Forelimb muscle (tissue), 1 donor: Measurements from ENCODE around the gene MYH2. TPM values are rescaled to one million over a fixed set of nuclear protein-coding genes. Genes with fewer than 3 reads are reported as not detected.
"Not testable (repeated sequence)": the region's sequence is repeated elsewhere in the genome, so short reads cannot be mapped to it uniquely, and the experiment has no call there.

Experiments used
- DNase-seq: peaks from one replicate; pipeline ENCODE4 v3.0.0-alpha.2; 2013; ENCODE audit warnings: low read depth
- polyA plus RNA-seq: library from polyadenylated mRNA; unstranded; fragments of 120-200 nt; gene quantifications from one replicate; pipeline ENCODE4 v1.2.1, GENCODE V29; 2013; ENCODE audit not compliant: insufficient read length

MYH2 gene
- 74.3 TPM for polyA plus RNA-seq

DNA sequence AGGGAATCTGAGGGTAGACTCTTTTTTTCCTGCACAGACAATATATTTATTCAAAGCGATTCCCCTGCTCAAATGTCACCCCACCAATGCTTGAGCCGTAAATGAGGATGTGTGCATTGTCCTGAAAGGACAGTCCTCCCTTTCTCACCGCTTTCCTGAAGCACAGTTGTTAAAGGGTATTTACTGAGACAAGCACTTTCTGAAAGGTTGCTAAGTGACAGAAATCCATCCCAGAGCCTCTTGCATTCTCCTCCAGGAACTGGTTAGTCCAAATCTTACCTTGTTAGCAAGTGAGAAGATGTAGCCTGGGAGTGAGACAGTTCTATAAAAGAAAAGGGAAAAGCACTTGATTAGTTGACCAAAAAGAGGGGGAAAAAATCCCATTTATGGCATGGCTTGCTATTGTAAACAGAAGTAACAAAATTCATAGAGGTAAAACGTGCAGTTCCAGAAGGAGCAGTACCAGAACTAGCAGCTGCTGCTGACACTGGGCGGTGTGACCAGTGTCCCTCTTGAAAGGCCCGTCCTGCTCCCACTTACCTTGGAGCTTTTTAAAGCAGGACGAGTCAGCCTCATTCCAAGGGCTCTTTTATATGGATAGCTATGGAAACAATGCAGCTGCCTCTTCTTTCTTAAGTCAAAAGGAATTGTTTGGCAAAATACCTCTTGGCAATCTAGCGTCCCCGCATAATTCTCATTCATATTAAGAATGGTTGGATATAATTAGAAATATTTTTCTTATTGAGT lies at the start of gene MYH2:
MYH2 (minus strand) TSS at position 563 of the 747 bp plus-strand sequence. CDS start 1,738 bp downstream, outside the sequence.
- no peak for DNase-seq

DNA sequence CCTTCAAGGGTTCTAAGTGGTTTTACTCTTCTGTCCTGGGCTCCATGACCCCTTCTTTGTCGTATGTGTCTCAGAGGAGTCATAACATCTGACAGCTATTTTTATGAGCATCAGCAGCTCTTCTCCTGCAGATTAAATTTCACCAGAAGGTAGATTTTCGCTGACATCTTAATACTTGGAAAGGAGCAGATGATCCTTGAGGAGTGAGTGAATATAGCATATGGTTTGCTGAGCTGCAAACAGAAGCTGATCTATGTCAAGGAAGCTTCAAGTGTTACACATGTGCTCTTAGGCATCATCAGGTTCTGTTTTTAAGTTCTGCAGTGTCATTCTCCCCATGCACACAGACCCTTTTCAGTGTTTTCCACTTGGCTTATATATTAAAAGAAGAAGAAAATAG lies 49.2 kb upstream of the MYH2 start:
- no peak for DNase-seq

DNA sequence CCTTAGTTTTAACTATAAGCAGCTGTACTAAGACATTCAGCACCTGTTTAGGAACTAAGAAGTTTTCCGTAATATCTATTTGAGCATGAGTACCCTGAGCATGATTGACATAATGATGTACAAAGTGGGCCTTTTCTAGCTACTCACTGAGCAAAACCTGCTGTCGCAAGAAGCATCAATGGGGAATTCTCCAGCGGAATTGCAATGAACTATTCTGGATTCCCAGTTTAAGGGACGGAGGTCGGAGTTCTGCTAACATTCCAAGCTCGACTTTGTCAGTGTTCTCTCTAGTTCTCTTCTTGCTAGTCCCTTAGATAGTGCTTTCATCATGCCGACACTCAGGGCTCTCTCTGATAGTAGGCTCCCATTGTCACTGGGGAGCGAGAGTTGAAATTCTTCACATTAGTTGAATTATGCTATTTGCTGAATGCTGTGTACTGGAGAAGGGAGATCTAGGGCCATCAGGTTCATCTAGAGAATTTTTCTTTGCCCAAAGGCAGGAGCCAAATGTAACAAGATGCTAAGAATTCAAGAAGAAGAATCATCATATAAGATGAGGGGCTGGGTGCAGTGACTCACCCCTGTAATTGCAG lies 40.2 kb upstream of the MYH2 start:
- DNase-seq = no peak

DNA sequence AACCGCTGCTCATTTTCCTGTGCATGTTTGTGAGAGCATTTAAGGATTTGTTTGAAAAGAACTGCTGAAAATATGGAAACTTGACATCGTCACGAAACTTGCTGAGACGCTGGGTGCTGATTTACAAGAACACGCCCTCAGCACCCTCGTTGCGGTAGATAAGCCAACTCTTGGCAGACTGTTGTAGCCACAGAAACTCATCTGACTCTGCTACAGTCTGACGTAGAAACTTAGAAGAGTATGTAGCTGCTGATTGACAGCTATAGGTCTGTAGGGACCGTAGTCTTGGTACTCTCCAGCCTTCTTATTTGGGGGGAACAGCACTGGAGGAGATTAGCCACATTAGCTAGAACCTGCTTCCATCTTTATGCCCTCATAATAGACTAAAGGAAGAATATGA lies 36.1 kb upstream of the MYH2 start:
- no peak for DNase-seq

DNA sequence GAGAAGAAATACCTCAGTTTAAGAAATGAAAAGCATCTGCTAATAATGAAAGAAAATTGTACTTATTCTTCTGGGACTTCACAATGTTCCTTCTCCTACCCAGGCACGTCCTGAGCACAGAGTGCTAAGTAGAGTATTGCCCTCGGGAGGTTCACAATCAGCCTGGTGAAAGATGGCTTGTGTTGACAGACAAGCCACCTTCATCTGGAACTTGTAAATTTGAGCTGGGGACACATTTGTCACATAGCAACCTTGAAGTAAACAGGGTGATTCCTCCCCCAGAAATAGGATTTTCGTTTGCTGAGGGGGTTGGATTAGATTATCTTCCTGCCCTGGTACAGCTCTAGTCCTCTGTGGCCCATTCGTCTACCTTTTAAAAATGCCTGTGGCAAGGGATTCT lies 34.4 kb upstream of the MYH2 start:
- DNase-seq = no peak

DNA sequence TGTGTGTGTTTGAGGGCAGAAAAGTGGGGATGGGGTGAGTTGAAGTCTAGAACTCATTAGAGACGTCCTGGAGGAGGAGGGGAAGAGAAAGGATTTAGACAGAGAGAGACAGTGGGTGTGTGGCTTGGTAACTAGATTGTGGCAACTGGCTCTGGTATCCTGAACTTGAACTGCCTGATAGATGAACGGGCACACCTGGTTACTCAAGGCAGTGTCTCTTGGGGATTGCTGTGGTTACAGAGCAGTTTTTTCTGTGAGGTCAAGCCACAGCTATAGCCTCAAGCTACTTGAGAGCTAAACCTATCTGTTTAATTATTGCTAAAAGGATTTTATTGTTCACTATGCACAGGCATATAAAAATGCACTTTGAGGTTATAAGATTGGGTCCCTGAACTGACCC lies 29.8 kb upstream of the MYH2 start:
- DNase-seq = no peak

DNA sequence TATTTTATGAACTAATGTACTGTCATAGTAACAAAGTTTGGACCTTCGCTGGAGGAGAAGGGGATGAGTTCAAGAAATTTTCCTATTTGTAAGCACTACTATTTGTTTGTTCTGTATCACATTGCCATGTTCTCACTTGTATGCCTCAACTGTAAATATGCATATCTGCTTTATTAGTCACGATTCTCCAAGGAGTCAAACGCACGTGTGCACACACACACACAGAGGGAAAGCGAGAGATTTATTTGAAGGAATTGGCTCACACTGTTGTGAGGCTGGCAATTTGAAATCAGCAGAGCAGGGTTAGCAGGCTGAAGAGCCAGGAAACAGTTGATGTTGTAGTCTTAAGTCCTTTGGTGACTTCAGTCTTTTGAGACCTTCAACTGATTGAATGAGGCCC lies 24.9 kb upstream of the MYH2 start:
- DNase-seq = no peak

DNA sequence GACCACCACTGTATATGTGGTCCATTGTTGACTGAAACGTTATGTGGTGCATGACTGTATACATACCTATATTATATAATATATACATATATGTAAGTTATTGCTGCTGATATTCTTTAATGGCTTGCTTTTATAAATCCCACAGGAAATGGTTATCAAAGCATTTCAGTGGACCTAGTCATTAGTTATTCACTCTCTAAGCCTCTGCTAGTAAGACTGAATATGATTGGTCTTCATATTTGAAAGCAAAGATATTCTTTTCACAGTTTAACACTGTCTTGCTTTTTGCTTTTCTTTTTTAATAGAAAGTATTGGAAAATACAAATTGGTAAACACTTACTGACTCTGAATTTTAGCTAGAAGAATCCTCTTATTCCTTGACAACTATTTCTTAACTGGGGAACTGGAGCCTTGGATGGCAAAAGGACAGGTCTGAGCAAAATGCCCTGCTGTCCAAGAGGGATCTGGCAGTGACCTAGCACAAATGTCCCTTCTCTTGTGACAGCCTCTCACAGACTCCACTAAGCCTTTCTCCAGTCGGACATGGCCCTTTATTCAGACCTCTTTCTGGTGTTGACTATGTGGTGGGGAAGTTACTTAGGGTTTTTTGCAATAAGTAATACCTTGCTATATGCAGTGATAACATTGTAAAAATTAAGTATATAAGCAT lies 14.7 kb upstream of the MYH2 start:
- DNase-seq = no peak

DNA sequence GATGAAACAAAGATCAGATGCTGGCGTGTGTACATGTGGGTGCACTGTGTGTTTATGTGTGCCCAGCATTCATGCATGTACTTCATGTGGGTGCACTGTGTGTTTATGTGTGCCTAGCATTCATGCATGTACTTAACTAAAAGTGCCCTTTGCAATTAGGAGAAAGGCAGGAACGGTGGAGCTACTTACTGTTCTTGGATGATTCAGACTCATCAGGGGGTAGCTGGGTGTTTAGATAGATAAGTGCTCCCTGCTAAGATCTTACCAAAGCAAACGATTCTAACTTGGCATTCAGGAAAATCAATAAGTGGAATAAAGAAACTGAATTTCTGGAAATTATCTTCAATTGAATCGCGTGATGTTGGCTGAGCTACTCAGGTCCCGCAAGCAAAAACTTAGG lies 8.6 kb upstream of the MYH2 start:
- DNase-seq = no peak

DNA sequence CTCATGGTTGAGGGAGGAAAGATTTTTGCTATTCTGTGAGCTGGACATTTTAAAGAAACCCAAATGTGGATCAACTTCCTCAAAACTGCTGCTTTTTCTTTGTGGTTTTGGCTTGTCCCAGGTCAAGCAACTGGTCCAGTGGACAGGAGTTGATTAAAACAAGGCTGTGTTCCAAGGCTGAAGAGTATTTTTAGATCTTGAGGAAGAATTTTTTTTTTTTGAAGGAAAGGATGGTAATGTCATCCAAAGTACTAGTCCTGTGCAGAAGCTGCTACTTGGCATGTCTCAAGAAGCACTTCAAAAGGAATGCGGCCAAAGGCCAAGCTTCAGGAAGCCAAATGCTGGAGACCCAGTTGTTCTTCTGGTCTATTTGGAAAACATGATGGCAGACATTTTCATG lies 8.0 kb upstream of the MYH2 start:
- DNase-seq = peak; percentile 2

DNA sequence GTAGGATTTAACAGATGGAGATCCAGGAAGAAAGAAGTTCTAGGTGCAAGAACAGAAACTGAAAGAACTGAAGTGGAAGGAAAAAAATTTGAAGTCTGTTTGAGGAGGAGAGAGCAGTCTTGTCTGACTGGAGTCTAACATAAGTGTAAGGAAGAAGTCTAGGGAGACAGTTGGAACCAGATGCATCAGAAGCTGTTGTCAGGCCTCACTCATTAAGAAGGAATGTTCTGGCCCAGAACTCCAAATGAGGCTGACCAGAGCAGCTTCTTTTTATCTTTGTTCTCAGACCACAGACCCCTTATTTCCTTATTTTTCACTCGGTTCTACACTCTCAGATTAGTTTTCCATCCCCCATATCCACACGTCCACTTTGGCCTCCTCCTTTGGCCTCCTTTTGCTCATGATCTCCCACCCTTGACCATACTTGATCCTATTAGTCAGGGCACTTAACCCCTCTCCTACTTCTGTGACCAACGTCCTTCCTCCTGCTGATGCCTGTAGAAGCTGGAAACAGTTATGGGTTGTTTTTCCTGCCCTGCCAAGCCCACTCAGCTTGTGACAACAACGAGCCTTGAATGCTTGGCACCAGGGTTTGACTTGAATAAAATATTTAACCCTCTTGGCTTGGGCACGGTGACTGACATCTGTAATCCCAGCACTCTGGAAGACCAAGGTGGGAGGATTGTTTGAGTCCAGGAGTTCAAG lies 7.0 kb upstream of the MYH2 start:
- no peak for DNase-seq

DNA sequence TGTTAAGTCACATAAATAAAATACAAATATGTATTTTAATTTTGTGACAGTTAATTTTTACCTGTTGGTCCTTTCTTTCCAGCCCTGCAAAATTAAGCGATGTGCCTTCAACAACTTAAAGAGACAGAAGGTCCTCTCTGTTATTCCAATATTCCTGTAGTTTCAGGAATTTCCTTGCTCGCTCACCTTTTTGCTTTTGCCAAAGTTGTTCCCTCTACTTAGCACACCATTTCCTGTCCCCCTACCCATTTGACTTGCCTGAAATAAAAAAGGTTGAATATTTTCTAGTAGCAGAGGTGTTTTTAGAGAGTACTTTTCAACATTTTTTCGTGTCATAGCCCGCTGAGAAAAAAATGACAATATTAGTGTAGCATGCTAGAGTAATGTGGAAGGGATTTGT lies 556 bp upstream of the MYH2 start:
- DNase-seq = no peak

DNA sequence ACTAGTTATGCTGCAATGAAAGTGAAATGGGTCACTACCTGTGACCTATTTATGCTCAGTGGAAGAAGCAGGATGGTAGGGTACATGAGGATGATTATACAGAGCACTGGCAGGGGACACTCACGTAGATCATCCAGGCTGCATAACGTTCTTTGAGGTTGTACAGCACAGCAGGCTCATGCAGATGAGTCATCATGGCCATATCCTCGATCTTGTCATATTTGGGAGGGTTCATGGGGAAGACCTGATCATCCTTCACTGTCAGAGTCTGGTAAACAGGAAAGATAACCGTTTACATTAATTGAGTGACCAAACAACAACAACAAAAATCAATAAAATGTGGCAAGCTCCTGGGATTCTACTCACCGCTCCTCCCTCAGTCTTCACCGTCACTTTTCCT lies 2.1 kb downstream of the MYH2 start:
- no peak for DNase-seq

DNA sequence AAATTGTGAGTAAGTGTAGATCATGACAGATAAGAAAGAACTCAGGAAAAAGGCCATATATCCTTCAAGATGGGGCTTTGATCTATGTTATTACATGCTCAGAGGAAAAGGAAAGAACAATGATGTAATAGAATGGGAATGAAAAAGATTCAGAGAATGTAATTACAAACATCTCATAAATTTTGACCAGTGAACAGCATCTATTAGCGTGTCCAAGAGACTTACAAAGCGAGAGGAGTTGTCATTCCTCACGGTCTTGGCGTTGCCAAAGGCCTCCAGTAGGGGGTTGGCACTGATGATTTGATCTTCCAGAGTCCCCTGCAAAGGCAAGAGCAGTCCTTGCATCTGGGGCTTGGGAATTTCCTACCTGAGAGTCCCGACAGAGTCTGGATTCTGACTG lies 6.0 kb downstream of the MYH2 start:
- not testable (repeated sequence) for DNase-seq

DNA sequence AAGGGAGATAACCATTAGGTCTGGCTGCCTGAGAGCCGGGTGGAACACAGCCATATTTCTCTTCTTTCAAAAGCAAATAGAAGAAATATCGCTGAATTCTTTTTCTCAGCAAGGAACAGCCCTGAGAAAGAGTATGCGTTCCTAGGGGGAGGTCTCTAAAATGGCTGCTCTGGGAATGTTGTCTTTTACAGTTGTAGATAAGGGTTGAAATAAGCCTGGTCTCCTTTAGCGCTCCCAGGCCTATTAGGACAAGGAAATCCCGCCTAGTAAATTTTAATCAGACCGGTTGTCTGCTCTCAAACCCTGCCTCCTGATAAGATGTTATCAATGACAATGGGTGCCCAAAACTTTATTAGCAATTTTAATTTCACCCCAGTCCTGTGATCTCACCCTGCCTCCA lies 8.3 kb downstream of the MYH2 start:
- DNase-seq = not testable (repeated sequence)

DNA sequence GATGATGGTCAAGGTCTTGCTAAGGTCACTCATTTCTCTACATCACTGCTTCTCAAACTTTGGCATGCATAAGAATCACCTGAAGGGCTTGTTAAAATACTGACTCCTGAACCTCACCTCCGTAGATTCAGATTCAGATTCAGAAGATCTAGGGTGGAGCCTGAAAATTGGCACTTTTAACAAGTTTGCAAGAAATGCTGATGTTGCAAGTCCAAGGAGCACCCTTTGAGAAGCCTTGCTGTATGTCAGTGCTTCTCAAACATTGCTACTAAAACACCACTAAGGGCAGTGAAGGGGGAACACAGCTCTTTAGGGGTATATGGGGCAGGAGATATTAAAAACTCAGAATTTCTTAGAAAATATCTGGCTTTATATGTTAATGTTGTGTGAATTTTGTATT lies 17.4 kb downstream of the MYH2 start:
- DNase-seq = no peak

DNA sequence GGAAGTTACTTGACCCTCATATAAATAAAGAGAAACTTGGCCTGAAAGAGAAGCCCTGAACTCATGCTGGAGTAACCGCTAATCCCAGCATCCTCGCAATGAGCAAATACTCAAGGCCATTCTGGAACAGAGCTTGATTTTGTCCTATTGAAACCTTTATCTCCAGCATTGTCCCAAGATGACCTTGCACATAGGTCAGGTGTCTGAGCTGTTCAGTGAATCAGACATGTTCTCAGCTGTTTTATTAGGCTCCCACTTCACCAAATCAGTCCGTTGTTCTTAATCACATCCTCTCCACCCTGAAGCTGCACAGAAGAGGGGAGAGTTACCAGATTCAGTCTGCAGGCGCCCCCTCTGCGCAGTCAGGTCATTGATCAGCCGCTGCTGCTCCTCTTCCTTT lies 22.0 kb downstream of the MYH2 start:
- no peak for DNase-seq

DNA sequence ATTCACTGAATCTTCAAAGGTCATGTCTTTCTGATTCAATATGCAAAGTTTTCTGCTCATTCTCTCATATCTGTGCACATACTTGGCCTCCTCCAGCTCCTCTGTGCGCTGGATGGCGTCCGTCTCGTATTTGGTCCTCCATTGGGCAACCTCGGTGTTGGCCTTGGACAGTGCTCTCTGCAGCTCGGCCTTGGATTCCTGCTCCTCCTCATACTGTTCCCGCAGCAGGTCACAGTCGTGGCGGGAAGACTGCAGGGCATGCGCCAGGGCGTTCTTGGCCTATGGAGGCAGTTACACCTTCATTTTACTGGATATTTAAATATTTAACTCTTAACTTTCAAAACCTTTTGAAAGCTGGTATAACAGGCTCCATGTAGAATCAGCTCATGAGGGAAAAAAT lies 22.9 kb downstream of the MYH2 start:
- no peak for DNase-seq

DNA sequence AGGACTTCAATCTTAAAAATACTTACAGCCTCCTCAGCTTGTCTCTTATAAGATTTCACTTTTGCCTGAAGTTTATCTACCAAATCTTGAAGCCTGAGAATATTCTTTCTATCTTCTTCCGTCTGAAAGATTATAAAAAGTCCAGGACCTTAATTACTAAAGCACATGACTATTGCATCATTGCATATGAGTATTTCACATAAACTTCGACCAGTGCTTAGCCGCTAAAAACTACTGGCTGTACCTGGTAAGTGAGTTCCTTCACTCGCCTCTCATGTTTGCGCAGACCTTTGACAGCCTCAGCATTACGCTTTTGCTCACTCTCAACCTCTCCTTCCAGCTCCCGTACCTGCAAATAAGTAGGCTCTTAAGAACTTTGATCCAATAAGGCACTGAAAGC lies 26.4 kb downstream of the MYH2 start:
- DNase-seq = no peak

DNA sequence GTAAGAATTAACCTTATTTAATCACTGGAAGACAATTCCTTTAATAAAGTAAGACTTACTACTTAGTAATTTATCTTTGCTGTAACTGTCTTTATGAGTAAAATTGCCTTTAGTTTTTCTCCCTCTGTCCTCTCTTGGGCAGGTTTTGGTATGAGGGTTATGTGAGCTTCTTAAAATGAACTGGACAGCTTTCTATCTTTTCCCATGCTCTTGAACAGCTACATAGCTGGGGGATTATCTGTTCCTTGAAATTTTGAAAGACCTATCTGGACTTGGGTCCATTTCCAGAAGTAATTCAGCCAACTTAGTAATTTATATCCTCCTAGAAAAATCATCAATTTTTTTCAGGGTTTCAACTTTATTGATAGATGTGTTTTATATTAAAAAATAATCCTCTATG lies 27.5 kb downstream of the MYH2 start:
- no peak for DNase-seq

DNA sequence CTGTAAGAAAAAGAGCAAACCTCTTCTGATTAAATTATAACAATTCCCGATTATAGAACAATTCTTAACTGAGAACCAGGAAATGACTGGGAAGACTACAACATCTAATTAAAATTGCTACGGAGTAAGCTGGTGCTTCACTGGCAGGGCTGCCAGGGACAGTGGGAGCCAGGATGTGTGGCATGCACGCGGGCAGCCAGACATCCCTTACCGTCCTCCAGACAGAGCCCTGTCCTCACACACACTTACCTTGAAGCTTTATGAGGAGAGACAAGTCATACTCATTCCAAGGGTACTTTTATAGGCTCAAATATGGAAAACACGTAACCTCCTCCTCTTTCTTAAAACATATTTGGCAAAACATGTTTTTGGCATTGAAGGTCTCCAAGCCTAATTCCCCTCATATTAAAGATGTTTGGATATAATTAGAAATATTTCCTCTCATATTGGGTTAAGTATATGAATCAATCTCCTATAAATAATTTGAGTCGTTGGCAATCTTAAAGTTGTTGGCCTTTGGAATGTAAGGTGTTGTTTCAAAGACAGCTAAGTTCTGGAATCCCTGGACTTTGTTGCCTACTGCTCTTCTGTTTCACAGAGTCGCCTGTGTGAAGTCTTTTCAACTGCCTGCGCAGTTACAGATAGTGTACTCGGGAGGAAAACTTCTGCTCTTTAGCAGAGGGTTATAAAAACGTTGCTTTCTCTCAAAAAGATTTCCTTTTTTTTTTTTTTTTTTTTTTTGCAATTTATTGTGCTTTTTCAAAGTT lies 31.0 kb downstream of the MYH2 start, which contains the start of gene MYH1:
MYH1 (minus strand) TSS at position 272 of the 767 bp plus-strand sequence. CDS start 1,900 bp downstream, outside the sequence.
- no peak for DNase-seq

DNA sequence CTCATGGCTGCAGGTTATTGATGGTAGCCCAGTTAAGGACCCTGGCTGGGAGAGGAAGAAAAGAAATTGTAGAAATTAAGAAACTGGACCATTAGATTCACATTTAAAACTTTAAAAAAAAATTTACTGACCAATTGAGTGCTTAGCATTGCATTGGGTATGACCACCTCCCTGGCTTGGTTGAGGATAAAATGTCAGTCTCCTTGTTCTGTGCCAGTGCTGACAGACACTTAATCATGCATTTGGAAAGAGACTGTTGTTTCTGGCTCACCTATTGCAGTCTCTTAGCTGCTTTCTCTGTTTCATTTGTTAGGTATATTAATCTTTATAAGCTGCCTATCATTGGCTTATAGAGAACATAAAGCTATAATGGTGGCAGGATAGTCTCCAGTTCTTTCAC lies 32.8 kb downstream of the MYH2 start:
- no peak for DNase-seq
